Adipocyte (in vitro differentiated cells): ENCODE results near the gene ZBTB20.

ENCODE experiments used
- DNase-seq: peaks from one replicate; pipeline ENCODE4 v3.0.0-alpha.2; 2015; ENCODE audit warnings: low read depth
- H3K27me3 ChIP-seq: replicated peaks from 2 replicates; pipeline ENCODE4 v1.7.0; 2013; ENCODE audit warnings: mild to moderate bottlenecking, low read length, moderate library complexity; ENCODE audit not compliant: control insufficient read depth, insufficient read depth
- H3K36me3 ChIP-seq: 2 replicates; pipeline ENCODE4 v1.7.0; 2013; ENCODE audit warnings: low read length, mild to moderate bottlenecking, moderate library complexity; ENCODE audit not compliant: control insufficient read depth, insufficient read depth, severe bottlenecking
- H3K4me1 ChIP-seq: 2 replicates; pipeline ENCODE4 v1.7.0; 2013; ENCODE audit warnings: mild to moderate bottlenecking, low read length, moderate library complexity; ENCODE audit not compliant: control insufficient read depth, insufficient read depth
- H3K4me3 ChIP-seq: 2 replicates; pipeline ENCODE4 v1.7.0; 2013; ENCODE audit warnings: mild to moderate bottlenecking, low read length, moderate library complexity
- H3K9ac ChIP-seq: 2 replicates; pipeline ENCODE4 v1.7.0; 2013; ENCODE audit warnings: mild to moderate bottlenecking, low read length, moderate library complexity
- H3K9me3 ChIP-seq: 2 replicates; pipeline ENCODE4 v1.7.0; 2013; ENCODE audit warnings: mild to moderate bottlenecking, low read length, moderate library complexity; ENCODE audit not compliant: control insufficient read depth

The ZBTB20 gene

DNA sequence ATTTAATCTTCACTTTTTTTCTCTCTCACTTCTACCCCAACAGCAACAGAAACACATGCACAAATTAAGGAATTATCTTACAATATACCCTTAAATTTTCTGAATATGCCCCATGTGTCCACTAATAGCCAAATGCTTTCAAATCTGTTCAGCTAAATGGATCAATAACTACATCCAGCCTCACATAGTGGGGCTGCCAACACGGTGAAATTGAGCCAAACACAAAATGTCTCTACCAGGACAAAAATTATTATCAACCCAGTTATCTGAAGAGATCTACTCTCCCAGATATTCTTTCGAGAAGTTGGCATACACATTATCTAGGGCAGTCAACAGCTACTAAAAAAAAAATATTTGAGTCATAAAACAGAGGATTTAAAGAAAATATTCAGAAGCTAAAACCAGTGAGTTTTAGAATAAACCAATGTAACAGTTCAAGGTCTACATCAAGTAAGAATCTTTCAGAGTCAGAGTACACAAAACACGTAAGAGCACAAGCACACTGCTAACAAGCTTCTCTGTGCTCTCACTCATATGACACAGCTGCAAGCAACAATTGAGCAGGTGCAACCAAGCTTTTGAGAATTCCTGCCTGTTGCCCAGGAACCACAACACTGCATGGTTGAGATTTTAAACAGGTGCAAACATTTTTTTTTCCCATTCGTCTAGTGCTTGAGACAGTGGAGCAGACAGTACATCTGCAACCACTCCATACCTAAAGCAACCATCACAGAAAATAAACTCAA is 247.7 kb downstream of the ZBTB20 start:
- Histone ChIP-seq H3K9me3 (no peaks in the 10 kb centered on the region), H3K4me3 (no peak overlapping the region), H3K4me1 (peaks cover 17% of the 10 kb centered on the region), H3K36me3 (no peaks in the 10 kb centered on the region), H3K27me3 (no peaks in the 10 kb centered on the region), H3K9ac (no peak overlapping the region)
- DNase-seq, result no peak

DNA sequence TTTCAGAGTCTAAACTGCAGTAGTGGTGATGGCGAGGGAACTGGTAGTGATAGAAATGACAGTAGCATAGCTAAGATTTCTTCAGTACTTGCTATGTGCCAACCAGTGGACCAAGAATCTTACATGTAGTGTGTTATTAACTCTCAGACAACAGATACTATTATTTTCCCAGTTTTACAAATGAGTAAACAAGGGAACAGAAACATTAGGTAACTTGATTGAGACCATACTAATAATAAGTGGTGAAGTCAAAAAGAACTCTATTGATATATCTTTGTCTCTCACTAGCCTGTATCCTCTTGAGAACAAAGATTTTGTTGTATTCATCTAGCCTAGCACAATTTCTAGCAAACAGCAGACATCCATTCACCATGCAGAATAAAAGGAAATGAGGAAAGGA is 250.1 kb downstream of the ZBTB20 start:
- no peaks in the 10 kb centered on the region for H3K27me3 ChIP-seq
- H3K9ac ChIP-seq, result no peak overlapping the region
- peaks cover 4% of the 10 kb centered on the region for H3K4me1 ChIP-seq
- H3K9me3 ChIP-seq, result no peaks in the 10 kb centered on the region
- DNase-seq, result no peak
- no peaks in the 10 kb centered on the region for H3K36me3 ChIP-seq
- H3K4me3 ChIP-seq, result no peak overlapping the region

DNA sequence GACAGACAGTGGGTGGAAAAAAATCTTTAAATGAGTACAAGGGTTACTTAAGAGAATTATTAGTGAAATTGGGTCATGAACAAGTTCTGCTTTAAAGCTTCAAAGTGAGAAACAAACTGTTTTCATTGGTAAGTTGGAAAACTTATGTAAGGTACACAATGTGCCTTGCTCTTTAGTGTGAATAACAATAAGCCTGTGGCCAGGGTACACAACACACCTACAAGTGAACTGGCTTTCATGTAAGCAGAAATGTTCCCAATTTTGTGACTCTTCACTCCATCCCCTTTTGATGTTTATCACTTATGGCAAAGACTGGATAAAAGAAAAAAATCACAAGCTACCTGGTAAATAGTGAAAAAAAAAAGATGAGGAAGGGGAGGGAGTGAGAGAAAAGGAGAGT is 253.7 kb downstream of the ZBTB20 start:
- no peaks in the 10 kb centered on the region for H3K9me3 ChIP-seq
- H3K4me3 ChIP-seq, result no peak overlapping the region
- no peak for DNase-seq
- no peaks in the 10 kb centered on the region for H3K4me1 ChIP-seq
- H3K36me3 ChIP-seq, result no peaks in the 10 kb centered on the region
- no peak overlapping the region for H3K9ac ChIP-seq
- H3K27me3 ChIP-seq, result no peaks in the 10 kb centered on the region

DNA sequence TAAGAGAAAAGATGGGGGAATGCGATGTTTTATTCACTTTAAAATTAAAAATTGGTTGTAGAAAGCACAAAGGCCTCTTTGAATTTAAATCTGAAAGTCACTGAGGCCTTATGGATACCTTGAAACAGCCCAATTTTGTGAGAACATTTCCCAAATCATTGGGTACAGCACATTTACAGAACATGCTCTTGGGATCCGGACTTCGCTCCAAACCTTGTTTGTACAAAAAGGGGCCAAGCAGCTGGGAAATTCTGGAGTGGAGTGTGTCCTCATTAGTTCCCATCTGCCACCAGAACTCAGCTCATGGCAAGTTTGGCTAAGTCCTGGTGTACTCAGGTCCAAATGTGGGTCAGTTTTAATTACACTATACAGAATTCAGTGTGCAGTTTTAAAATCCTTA is 254.2 kb downstream of the ZBTB20 start:
- Histone ChIP-seq H3K9ac (no peak overlapping the region), H3K4me3 (no peak overlapping the region), H3K4me1 (peaks cover 3% of the 10 kb centered on the region), H3K36me3 (no peaks in the 10 kb centered on the region), H3K27me3 (no peaks in the 10 kb centered on the region), H3K9me3 (no peaks in the 10 kb centered on the region)
- no peak for DNase-seq

DNA sequence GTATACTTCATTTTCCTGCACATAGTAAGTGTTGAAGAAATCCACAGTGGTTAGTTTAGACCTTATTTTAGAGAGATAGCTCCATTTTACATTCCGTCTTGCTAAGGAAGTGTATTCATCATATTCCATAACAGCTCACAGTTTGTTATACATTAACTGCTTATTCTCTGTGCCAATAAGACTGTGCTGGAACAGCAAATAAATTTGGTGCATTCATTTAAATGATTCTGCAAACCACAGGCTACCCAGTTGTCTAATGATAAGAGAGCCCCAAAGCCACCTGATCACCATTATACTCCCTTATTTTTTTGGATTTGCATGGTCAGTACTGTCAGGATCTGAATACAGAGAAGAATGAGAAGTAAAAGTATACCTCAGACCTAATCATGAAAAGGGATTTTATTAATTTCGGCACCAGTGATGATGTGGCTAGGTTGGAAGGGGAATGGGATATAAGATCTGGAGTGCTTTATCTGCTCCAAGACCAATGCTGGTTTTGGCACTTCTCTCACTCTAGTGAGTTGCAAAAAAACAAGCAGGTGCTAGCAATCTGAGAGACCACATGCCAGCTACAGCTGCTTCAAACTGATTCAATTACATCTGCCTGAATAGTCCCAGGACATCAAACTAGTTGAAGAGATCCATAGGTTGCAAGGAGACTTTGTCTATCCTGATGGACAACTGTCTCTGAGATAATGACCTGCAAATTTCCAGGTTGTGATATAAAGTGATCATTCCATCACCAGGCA is 254.8 kb downstream of the ZBTB20 start:
- Histone ChIP-seq H3K4me3 (no peak overlapping the region), H3K36me3 (no peaks in the 10 kb centered on the region), H3K9ac (no peak overlapping the region), H3K9me3 (no peaks in the 10 kb centered on the region), H3K4me1 (peaks cover 8% of the 10 kb centered on the region), H3K27me3 (no peaks in the 10 kb centered on the region)
- DNase-seq, result no peak

DNA sequence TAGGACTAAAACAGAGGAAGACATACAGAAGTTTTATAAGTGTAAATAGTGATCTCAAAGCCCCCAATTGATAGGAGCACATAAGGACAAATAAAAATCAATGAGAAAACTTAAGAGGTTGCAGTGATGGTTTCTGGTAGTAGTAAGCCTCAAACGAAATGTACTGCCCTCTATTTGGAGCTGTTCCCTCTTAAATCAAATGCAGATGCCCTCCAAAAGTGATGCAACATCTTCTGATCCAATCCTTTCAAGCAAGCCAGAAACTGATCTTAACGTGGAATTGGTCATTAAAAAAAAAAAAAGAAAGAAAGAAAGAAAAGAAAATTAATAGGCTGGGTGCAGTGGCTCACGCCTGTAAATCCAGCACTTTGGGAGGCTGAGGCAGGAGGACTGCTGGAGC is 259.3 kb downstream of the ZBTB20 start:
- DNase-seq, result peak; percentile 87
- H3K36me3 ChIP-seq, result no peaks in the 10 kb centered on the region
- H3K4me1 ChIP-seq, result peaks cover 8% of the 10 kb centered on the region
- no peak overlapping the region for H3K4me3 ChIP-seq
- H3K27me3 ChIP-seq, result no peaks in the 10 kb centered on the region
- H3K9ac ChIP-seq, result no peak overlapping the region
- no peaks in the 10 kb centered on the region for H3K9me3 ChIP-seq

DNA sequence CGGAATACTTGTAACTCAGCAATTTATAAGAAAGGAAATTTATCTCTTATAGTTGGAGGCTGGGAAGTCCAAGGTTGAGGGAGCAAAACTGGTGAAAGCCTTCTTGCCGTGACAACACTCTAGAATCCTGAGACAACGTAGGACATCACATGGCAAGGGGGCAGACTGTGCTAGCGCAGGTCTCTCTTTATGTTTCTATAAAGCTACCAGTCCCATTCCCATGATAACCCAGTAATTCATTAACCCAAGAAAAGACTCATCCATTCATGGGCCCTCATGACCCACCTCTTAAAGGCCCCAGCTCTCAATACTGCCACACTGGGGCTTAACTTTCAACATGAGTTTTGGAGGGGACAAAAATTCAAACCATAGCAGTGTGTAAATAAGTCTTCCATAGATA is 260.2 kb downstream of the ZBTB20 start:
- Histone ChIP-seq H3K9ac (no peak overlapping the region), H3K27me3 (no peaks in the 10 kb centered on the region), H3K36me3 (no peaks in the 10 kb centered on the region), H3K4me3 (no peak overlapping the region), H3K9me3 (no peaks in the 10 kb centered on the region), H3K4me1 (peaks cover 8% of the 10 kb centered on the region)
- DNase-seq, result no peak

DNA sequence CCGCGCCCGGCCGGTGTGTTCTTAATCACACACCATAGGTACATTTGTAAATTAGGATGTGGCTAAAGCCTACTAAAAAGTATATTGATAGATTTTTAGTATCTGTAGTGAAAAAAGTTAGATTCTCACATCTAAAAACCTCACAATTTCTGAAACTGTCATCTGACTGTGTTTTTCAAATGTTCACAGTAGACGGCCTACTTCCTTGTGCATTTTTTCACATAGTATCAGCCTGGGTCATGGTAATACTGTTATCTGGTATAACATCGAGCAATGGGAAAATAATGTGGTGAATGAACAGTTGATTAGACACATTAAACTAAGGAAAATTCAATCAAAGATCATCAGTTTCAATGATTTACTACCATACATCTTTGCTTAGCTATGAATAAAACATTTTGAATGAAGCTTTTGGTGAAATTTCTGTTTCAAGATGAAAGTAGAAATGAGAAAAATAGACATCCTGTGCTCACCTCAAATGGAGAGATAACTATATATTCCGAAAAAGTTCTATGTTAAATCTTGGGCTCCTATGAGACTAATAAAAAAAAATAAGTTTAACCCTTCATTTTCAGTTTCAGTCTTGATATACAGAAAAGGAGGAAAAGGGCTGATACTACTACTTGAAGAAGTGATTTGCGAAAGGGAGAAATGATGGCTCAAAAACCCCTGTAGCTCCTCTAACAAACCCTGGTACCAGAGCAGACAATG is 262.7 kb downstream of the ZBTB20 start:
- H3K27me3 ChIP-seq, result no peaks in the 10 kb centered on the region
- H3K4me1 ChIP-seq, result peaks cover 15% of the 10 kb centered on the region
- no peak overlapping the region for H3K9ac ChIP-seq
- no peaks in the 10 kb centered on the region for H3K9me3 ChIP-seq
- no peaks in the 10 kb centered on the region for H3K36me3 ChIP-seq
- no peak overlapping the region for H3K4me3 ChIP-seq
- DNase-seq, result no peak

DNA sequence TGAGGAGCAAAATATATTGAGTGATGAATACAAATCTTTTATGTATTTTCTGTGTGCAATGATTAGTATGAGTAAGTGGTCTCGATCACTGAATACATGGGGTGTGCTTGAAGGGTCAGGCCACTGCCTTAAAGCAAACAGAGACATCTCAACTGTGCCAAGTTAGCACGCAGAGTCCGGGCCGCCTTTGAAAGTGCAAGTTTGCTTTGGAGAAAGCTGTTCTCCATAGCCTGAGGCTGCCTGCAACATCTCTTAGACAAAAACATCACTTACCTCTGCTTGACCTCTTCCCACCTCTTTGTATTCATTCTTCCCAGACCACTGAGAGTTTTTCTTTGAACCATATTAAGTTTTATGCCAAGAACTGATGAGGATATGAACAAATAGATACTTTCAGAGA is 267.0 kb downstream of the ZBTB20 start:
- no peak overlapping the region for H3K4me3 ChIP-seq
- no peaks in the 10 kb centered on the region for H3K36me3 ChIP-seq
- DNase-seq, result no peak
- no peak overlapping the region for H3K9ac ChIP-seq
- peaks cover 17% of the 10 kb centered on the region for H3K4me1 ChIP-seq
- no peaks in the 10 kb centered on the region for H3K27me3 ChIP-seq
- no peaks in the 10 kb centered on the region for H3K9me3 ChIP-seq

DNA sequence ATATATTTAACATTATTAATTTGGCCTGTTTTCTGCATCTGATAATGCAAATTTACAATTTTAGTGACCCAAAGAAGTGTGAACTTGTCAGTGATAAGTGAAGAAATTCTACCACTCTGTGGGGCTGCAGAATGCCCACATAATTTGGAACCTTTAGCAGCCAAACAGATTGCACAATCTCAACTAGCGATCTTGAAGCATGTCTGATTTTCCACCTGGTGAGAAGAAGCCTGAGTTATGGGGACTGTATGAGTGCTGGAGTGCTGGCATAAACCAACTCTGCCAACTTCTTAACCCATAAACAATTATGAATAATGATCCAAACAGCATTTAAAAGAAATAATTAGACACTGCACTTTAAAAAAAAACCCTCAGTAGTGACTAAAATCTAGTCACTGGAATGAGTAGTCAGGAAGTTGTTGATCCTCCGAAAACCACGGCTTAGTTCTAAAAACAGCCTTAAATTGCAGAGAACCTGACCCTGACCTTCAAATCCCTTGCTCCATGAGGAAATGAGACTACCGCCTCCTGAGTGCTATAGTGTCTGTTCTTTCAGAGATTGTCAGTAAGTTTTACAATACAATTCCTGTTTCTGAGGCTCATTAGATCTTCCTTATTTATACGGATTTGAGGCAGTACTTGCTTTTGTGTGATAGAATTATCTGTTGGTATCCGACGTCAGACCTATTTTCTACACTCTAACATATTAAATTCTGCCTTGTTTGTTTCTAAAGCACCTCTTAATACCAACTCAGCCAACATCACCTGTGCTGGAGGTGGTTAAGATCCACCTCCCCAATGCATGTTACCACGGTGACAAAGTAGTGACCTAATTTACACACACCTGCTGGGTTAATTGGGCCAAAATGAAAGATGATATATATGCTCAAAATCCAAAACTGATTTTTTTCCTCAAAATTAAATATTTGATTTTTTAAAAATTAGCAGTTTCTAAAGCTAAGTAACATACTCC is 267.7 kb downstream of the ZBTB20 start:
- no peaks in the 10 kb centered on the region for H3K9me3 ChIP-seq
- peak overlapping the region; percentile 53 for H3K4me3 ChIP-seq
- H3K27me3 ChIP-seq, result no peaks in the 10 kb centered on the region
- H3K9ac ChIP-seq, result no peak overlapping the region
- peaks cover 22% of the 10 kb centered on the region for H3K4me1 ChIP-seq
- no peaks in the 10 kb centered on the region for H3K36me3 ChIP-seq
- peak; percentile 38 for DNase-seq
